Mucosa of descending colon (tissue), 3 donors: ENCODE results near the gene RFX3. TPM values are rescaled to one million over a fixed set of nuclear protein-coding genes. Genes with fewer than 3 reads are reported as not detected.

Experiments used
- ATAC-seq: fragments of 200-7000 bp; cut with Tn5 transposase; one replicate; pipeline ENCODE4 v1.9.1; 2020; ENCODE audit warnings: mild to moderate bottlenecking, moderate library complexity
- DNase-seq, 3 donors: peaks; one replicate each; pipeline ENCODE4 v3.0.0-alpha.2; 2020
- H3K36me3 ChIP-seq: fragments of 200-600 bp; one replicate; pipeline ENCODE4 v1.8.0; 2021; ENCODE audit warnings: low read depth, mild to moderate bottlenecking
- H3K4me1 ChIP-seq: fragments of 200-600 bp; one replicate; pipeline ENCODE4 v1.8.0; 2021; ENCODE audit warnings: low read depth, mild to moderate bottlenecking
- H3K4me3 ChIP-seq: fragments of 200-600 bp; one replicate; pipeline ENCODE4 v1.8.0; 2021; ENCODE audit warnings: mild to moderate bottlenecking
- H3K9me3 ChIP-seq: fragments of 200-600 bp; one replicate; pipeline ENCODE4 v1.8.0; 2021; ENCODE audit warnings: mild to moderate bottlenecking
- CTCF ChIP-seq: fragments of 200-600 bp; IDR thresholded peaks from one replicate; pipeline ENCODE4 v1.8.0; 2022; ENCODE audit warnings: antibody characterized with exemption, mild to moderate bottlenecking
- intact Hi-C, 2 donors: fragments of 100-400 bp; cut with DNase I in 1 of 2; cut with micrococcal nuclease in 1 of 2; formaldehyde crosslinking; loops; one replicate each; pipeline versions ENCODE4 v1.11.0 to v1.11.1; 2022; cut with DNase I, micrococcal nuclease
- total RNA-seq, 3 donors: library from RNA; stranded (reverse); fragmentation: NEBNext Ultra II Directional in 2 of 3; extraction: Animal tissue kit (Norgen Biotek cat#: 25700) in 2 of 3; gene quantifications; one replicate each; pipeline versions ENCODE4 v1.2.1 to v1.2.4, GENCODE V29; 2021 to 2023
- donor health status: DM: no; HTN: no; CAD: no; lungs with moderate emphysema.
- donor health status: DM: no; HTN: no; CAD: no.
- donor health status: DM: no; HTN: yes; CAD: no.

RFX3 gene
- total RNA-seq, 3 donors from 2014 or later = 12.0 to 13.3 (median 12.3) TPM

GRCh38 chr9:3410461-3410860 is 115.3 kb downstream of the RFX3 start:
- no peaks in the 10 kb centered on the region for H3K36me3 ChIP-seq
- no peak for DNase-seq
- intact Hi-C loops = no loop called here
- no peaks in the 10 kb centered on the region for H3K4me1 ChIP-seq
- no peak overlapping the region for H3K4me3 ChIP-seq
- no peak for ATAC-seq
- no peak for TF ChIP-seq CTCF
- H3K9me3 ChIP-seq = no peaks in the 10 kb centered on the region

GRCh38 chr9:3409453-3409852 is 116.3 kb downstream of the RFX3 start:
- no peaks in the 10 kb centered on the region for H3K4me1 ChIP-seq
- DNase-seq = no peak
- intact Hi-C loops = no loop called here
- H3K9me3 ChIP-seq = no peaks in the 10 kb centered on the region
- no peak overlapping the region for H3K4me3 ChIP-seq
- no peak for TF ChIP-seq CTCF
- no peaks in the 10 kb centered on the region for H3K36me3 ChIP-seq
- no peak for ATAC-seq

GRCh38 chr9:3403315-3403714 is 122.5 kb downstream of the RFX3 start:
- Histone ChIP-seq H3K4me3 (no peak overlapping the region), H3K4me1 (no peaks in the 10 kb centered on the region), H3K9me3 (no peaks in the 10 kb centered on the region), H3K36me3 (no peaks in the 10 kb centered on the region)
- TF ChIP-seq CTCF = no peak
- intact Hi-C loops = no loop called here
- DNase-seq = no peak
- ATAC-seq = no peak

GRCh38 chr9:3401221-3401954 is 124.4 kb downstream of the RFX3 start:
- H3K9me3 ChIP-seq = no peaks in the 10 kb centered on the region
- no peaks in the 10 kb centered on the region for H3K36me3 ChIP-seq
- ATAC-seq (peak; percentile 49), DNase-seq (no peak)
- TF ChIP-seq CTCF = no peak
- H3K4me1 ChIP-seq = no peaks in the 10 kb centered on the region
- intact Hi-C loops = no loop called here
- no peak overlapping the region for H3K4me3 ChIP-seq

GRCh38 chr9:3398232-3398648 is 127.6 kb downstream of the RFX3 start:
- intact Hi-C loops = no loop called here
- DNase-seq (peak in 1 of 3 donors; percentile 4), ATAC-seq (peak; percentile 36)
- no peaks in the 10 kb centered on the region for H3K9me3 ChIP-seq
- no peaks in the 10 kb centered on the region for H3K4me1 ChIP-seq
- TF ChIP-seq CTCF = no peak
- no peaks in the 10 kb centered on the region for H3K36me3 ChIP-seq
- no peak overlapping the region for H3K4me3 ChIP-seq
